HuH-7.5 (cell line): ENCODE results near the gene KDR.

Experiments used
- DNase-seq: peaks from one replicate; pipeline ENCODE4 v3.0.0; 2011; ENCODE audit warnings: low spot score

Gene KDR

GRCh38 chr4:55125087-55125721 is at the start of gene KDR:
Gene KDR, minus strand, starts transcription at chr4:55125595. Its CDS starts 302 bp downstream, at chr4:55125293.
- DNase-seq, result no peak

GRCh38 chr4:55173580-55173979 is 48.2 kb upstream of the KDR start:
- DNase-seq, result no peak

- DNase-seq, result no peak
These were observed 47.4 kb upstream of the KDR start for GRCh38 chr4:55172694-55173287.

- DNase-seq, result no peak
These were observed 45.1 kb upstream of the KDR start for GRCh38 chr4:55170462-55170861.

- no peak for DNase-seq
These were observed 44.1 kb upstream of the KDR start for GRCh38 chr4:55169352-55169961.

- no peak for DNase-seq
These were observed 37.0 kb upstream of the KDR start for GRCh38 chr4:55162396-55162795.

- DNase-seq, result no peak
These were observed 36.3 kb upstream of the KDR start for GRCh38 chr4:55161739-55162138.

- no peak for DNase-seq
These were observed 34.5 kb upstream of the KDR start for GRCh38 chr4:55159851-55160250.

GRCh38 chr4:55158957-55159356 is 33.6 kb upstream of the KDR start:
- DNase-seq, result no peak

GRCh38 chr4:55157559-55158277 is 32.3 kb upstream of the KDR start:
- no peak for DNase-seq

GRCh38 chr4:55154933-55155332 is 29.5 kb upstream of the KDR start:
- DNase-seq, result no peak

GRCh38 chr4:55154290-55154880 is 29.0 kb upstream of the KDR start:
- no peak for DNase-seq

- DNase-seq, result no peak
These were observed 18.5 kb upstream of the KDR start for GRCh38 chr4:55143858-55144257.

GRCh38 chr4:55138367-55138766 is 13.0 kb upstream of the KDR start:
- DNase-seq, result no peak

- no peak for DNase-seq
These were observed 11.2 kb upstream of the KDR start for GRCh38 chr4:55136634-55137033.

- no peak for DNase-seq
These were observed 8.6 kb upstream of the KDR start for GRCh38 chr4:55133951-55134350.

- DNase-seq, result no peak
These were observed 7.4 kb upstream of the KDR start for GRCh38 chr4:55132775-55133174.

- no peak for DNase-seq
These were observed 2.1 kb upstream of the KDR start for GRCh38 chr4:55127521-55127920.

- no peak for DNase-seq
These were observed 1.7 kb upstream of the KDR start for GRCh38 chr4:55127053-55127452.

- DNase-seq, result no peak
These were observed 557 bp upstream of the KDR start for GRCh38 chr4:55125763-55126541.

- no peak for DNase-seq
These were observed 896 bp downstream of the KDR start for GRCh38 chr4:55124322-55125076.
